A673 (cell line): ENCODE measurements around the gene CBX4.

ENCODE experiments used
- EZH2 ChIP-seq: fragments of 200-600 bp; sonication (generic); IDR thresholded peaks from 2 replicates; pipeline ENCODE4 v1.6.1; 2017; ENCODE audit warnings: borderline replicate concordance, low read depth, mild to moderate bottlenecking, mixed read lengths, antibody characterized with exemption, low read length; ENCODE audit not compliant: poor library complexity, severe bottlenecking
- TF ChIP-seq, protein P1 (sequence below): fragments of 300-800, 200-600 bp; sonication (generic); conservative IDR thresholded peaks from 2 replicates; pipeline ENCODE4 v1.5.1; 2017; ENCODE audit warnings: low read depth, mild to moderate bottlenecking, antibody characterized with exemption, low read length, moderate library complexity, mixed read lengths

DNA sequence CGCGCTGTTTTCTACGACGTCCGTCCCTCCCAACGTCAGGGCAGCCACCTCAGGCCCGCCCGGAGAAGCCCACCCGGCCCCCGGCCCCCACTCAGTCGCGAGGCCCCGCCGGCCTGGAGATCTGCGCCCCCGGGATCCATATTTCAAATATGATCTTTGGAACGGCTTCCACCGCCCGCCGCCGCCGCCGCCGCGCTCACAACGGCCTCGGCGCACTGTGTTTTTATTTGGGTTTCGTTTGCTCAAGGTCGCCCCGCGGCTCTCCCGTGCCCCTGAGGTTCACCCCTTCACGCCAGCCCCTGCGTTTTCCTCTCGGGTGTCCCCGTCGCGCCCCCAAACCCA is 4.2 kb upstream of the CBX4 start:
- TF ChIP-seq EZH2: no peak
- TF ChIP-seq, protein P1, sequence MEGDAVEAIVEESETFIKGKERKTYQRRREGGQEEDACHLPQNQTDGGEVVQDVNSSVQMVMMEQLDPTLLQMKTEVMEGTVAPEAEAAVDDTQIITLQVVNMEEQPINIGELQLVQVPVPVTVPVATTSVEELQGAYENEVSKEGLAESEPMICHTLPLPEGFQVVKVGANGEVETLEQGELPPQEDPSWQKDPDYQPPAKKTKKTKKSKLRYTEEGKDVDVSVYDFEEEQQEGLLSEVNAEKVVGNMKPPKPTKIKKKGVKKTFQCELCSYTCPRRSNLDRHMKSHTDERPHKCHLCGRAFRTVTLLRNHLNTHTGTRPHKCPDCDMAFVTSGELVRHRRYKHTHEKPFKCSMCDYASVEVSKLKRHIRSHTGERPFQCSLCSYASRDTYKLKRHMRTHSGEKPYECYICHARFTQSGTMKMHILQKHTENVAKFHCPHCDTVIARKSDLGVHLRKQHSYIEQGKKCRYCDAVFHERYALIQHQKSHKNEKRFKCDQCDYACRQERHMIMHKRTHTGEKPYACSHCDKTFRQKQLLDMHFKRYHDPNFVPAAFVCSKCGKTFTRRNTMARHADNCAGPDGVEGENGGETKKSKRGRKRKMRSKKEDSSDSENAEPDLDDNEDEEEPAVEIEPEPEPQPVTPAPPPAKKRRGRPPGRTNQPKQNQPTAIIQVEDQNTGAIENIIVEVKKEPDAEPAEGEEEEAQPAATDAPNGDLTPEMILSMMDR: no peak
